ENCODE measurements around the gene TAOK3.

Gene TAOK3

DNA sequence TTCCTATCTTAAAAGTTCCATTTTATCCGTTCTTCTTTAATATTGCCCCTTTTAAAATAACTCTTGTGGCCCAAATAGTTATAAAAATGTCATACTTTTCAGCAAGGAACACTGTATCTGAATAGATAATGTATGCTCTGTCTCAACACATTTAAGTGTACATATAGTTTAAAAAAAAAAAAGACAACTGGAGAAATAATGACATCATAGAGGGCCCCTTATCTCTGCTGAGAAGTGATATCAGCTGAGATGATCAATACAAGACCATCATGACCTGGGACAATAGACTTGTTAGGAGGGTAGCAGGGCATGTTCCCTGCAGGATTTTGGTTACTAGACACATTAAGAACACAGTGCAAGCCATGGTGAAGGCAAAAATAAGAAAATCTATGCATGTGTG is 159.3 kb downstream of the TAOK3 start:
- TF ChIP-seq, protein P1, sequence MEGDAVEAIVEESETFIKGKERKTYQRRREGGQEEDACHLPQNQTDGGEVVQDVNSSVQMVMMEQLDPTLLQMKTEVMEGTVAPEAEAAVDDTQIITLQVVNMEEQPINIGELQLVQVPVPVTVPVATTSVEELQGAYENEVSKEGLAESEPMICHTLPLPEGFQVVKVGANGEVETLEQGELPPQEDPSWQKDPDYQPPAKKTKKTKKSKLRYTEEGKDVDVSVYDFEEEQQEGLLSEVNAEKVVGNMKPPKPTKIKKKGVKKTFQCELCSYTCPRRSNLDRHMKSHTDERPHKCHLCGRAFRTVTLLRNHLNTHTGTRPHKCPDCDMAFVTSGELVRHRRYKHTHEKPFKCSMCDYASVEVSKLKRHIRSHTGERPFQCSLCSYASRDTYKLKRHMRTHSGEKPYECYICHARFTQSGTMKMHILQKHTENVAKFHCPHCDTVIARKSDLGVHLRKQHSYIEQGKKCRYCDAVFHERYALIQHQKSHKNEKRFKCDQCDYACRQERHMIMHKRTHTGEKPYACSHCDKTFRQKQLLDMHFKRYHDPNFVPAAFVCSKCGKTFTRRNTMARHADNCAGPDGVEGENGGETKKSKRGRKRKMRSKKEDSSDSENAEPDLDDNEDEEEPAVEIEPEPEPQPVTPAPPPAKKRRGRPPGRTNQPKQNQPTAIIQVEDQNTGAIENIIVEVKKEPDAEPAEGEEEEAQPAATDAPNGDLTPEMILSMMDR (IDR thresholded peaks at IDR 0.05; ENCODE audit: insufficient read depth, low read length, poor library complexity, severe bottlenecking), result no peak
- TF ChIP-seq EZH2phosphoT487 (conservative IDR thresholded peaks at IDR 0.05; ENCODE audit: low read length), result no peak
- Histone ChIP-seq H3F3A (ENCODE audit: insufficient read depth) (no peaks in the 10 kb centered on the region), H3K4me3 (ENCODE audit: insufficient read depth, low read length, poor library complexity, severe bottlenecking) (no peak overlapping the region), H4K20me1 (ENCODE audit: low read depth, low read length) (no peaks in the 10 kb centered on the region), H3K9me3 (ENCODE audit: insufficient read depth, low read length) (no peaks in the 10 kb centered on the region), H3K9me2 (replicated peaks; ENCODE audit: insufficient read depth, low read length) (no peaks in the 10 kb centered on the region), H3K9ac (ENCODE audit: low read length) (no peak overlapping the region), H3K27me3 (ENCODE audit: low read length) (no peaks in the 10 kb centered on the region), H3K79me2 (ENCODE audit: insufficient read depth, low read length) (no peaks in the 10 kb centered on the region), H3K36me3 (ENCODE audit: low read length) (peaks cover 23% of the 10 kb centered on the region), H2AFZ (ENCODE audit: low read depth, low read length, severe bottlenecking) (no peak overlapping the region), H3K27ac (ENCODE audit: low read depth, low read length) (no peak overlapping the region), H3K4me2 (ENCODE audit: low read depth, low read length, poor library complexity, severe bottlenecking) (no peak overlapping the region)

DNA sequence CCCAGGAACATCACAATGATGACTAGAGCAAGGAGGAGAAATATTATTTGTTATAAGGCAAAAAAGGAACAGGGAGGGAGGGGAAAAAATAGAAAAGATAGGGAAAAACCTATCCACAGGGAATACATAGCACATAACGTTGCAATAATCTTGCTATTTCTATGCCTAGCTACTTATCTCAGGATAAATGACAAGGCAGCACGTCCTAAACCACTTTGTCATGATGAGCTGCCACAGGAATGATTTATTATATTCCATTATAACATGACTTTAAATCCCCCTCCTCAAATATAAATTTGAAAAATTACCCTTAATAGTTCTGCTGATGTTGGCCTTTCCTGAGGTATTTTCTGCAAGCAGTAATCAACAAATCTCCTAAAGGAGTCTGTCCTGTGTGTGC is 160.1 kb downstream of the TAOK3 start:
- Histone ChIP-seq H3F3A (ENCODE audit: insufficient read depth) (no peaks in the 10 kb centered on the region), H3K9ac (ENCODE audit: low read length) (no peak overlapping the region), H4K20me1 (ENCODE audit: low read depth, low read length) (no peaks in the 10 kb centered on the region), H3K9me3 (ENCODE audit: insufficient read depth, low read length) (no peaks in the 10 kb centered on the region), H3K27ac (ENCODE audit: low read depth, low read length) (no peak overlapping the region), H3K27me3 (ENCODE audit: low read length) (no peaks in the 10 kb centered on the region), H3K36me3 (ENCODE audit: low read length) (peaks cover 26% of the 10 kb centered on the region), H3K9me2 (replicated peaks; ENCODE audit: insufficient read depth, low read length) (no peaks in the 10 kb centered on the region), H3K4me3 (ENCODE audit: insufficient read depth, low read length, poor library complexity, severe bottlenecking) (no peak overlapping the region), H2AFZ (ENCODE audit: low read depth, low read length, severe bottlenecking) (no peak overlapping the region), H3K4me2 (ENCODE audit: low read depth, low read length, poor library complexity, severe bottlenecking) (no peak overlapping the region), H3K79me2 (ENCODE audit: insufficient read depth, low read length) (no peaks in the 10 kb centered on the region)
- TF ChIP-seq EZH2phosphoT487 (conservative IDR thresholded peaks at IDR 0.05; ENCODE audit: low read length), result no peak
- TF ChIP-seq, protein P1 (IDR thresholded peaks at IDR 0.05; ENCODE audit: insufficient read depth, low read length, poor library complexity, severe bottlenecking), result no peak

DNA sequence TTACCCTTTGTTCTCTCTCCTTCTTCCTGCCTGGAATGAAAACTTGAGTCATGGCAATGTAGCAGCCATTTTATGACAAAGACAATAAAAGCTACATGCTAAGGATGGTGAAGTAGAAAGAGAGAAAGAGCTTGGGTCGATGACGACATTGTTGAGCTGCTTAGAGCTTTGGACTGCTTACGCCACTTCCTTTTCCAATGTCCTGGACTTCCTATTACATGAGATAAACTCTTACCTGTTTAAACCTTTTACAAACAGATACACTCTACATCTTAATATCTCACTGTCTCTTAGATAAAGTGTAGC is 166.6 kb downstream of the TAOK3 start:
- H3K9me2 ChIP-seq (replicated peaks; ENCODE audit: insufficient read depth, low read length), result no peaks in the 10 kb centered on the region
- no peaks in the 10 kb centered on the region for H4K20me1 ChIP-seq (ENCODE audit: low read depth, low read length)
- no peak overlapping the region for H3K4me3 ChIP-seq (ENCODE audit: insufficient read depth, low read length, poor library complexity, severe bottlenecking)
- no peaks in the 10 kb centered on the region for H3K27me3 ChIP-seq (ENCODE audit: low read length)
- no peaks in the 10 kb centered on the region for H3F3A ChIP-seq (ENCODE audit: insufficient read depth)
- H3K27ac ChIP-seq (ENCODE audit: low read depth, low read length), result no peak overlapping the region
- no peaks in the 10 kb centered on the region for H3K79me2 ChIP-seq (ENCODE audit: insufficient read depth, low read length)
- no peak overlapping the region for H3K9ac ChIP-seq (ENCODE audit: low read length)
- no peaks in the 10 kb centered on the region for H3K9me3 ChIP-seq (ENCODE audit: insufficient read depth, low read length)
- TF ChIP-seq, protein P1 (IDR thresholded peaks at IDR 0.05; ENCODE audit: insufficient read depth, low read length, poor library complexity, severe bottlenecking), result no peak
- no peak for TF ChIP-seq EZH2phosphoT487 (conservative IDR thresholded peaks at IDR 0.05; ENCODE audit: low read length)
- H3K4me2 ChIP-seq (ENCODE audit: low read depth, low read length, poor library complexity, severe bottlenecking), result no peak overlapping the region
- H2AFZ ChIP-seq (ENCODE audit: low read depth, low read length, severe bottlenecking), result no peak overlapping the region
- peaks cover 12% of the 10 kb centered on the region for H3K36me3 ChIP-seq (ENCODE audit: low read length)

DNA sequence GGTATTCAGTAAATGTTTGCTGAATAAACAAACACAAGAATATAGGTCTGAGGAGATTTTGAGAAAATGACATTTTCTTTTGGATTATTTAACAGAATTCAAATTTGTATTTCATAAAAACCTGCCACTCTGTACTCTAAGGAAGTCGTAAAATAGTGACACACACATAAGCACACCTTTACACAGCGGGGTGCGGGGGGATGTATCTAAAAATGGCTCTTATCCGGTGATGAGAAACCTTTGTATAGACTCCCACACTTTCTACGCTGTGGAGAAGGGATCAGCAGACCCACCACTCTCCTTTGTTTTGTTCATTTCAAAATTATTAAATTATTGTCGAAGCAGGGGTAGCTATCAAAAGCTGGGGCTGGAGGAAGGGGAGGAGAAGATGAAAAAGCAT is 178.7 kb downstream of the TAOK3 start:
- Histone ChIP-seq H4K20me1 (ENCODE audit: low read depth, low read length) (no peaks in the 10 kb centered on the region), H3K27me3 (ENCODE audit: low read length) (no peaks in the 10 kb centered on the region), H3F3A (ENCODE audit: insufficient read depth) (0 out of 2 replicates have a peak, but pooled peaks cover 4% of the 10 kb centered on the region), H3K9me3 (ENCODE audit: insufficient read depth, low read length) (no peaks in the 10 kb centered on the region), H3K9me2 (replicated peaks; ENCODE audit: insufficient read depth, low read length) (no peaks in the 10 kb centered on the region), H3K9ac (ENCODE audit: low read length) (no peak overlapping the region), H2AFZ (ENCODE audit: low read depth, low read length, severe bottlenecking) (no peak overlapping the region), H3K4me2 (ENCODE audit: low read depth, low read length, poor library complexity, severe bottlenecking) (no peak overlapping the region), H3K79me2 (ENCODE audit: insufficient read depth, low read length) (no peaks in the 10 kb centered on the region), H3K4me3 (ENCODE audit: insufficient read depth, low read length, poor library complexity, severe bottlenecking) (no peak overlapping the region), H3K27ac (ENCODE audit: low read depth, low read length) (no peak overlapping the region), H3K36me3 (ENCODE audit: low read length) (peaks cover 14% of the 10 kb centered on the region; the same call in 1 of the 2 replicates)
- TF ChIP-seq EZH2phosphoT487 (conservative IDR thresholded peaks at IDR 0.05; ENCODE audit: low read length), result no peak
- TF ChIP-seq, protein P1 (IDR thresholded peaks at IDR 0.05; ENCODE audit: insufficient read depth, low read length, poor library complexity, severe bottlenecking), result no peak

All from SU-DHL-6 (cell line).